ENCODE results near the gene LRIT2. TPM values are rescaled to one million over a fixed set of nuclear protein-coding genes. Genes with fewer than 3 reads are reported as not detected.

LRIT2 gene
- total RNA-seq, 1 experiment from 2014 or later: not detected

GRCh38 chr10:84193846-84194423, 31.4 kb downstream of the LRIT2 start:
- Mint-ChIP-seq H3K9me3 (ENCODE audit: unreplicated experiment) (no peaks in the 10 kb centered on the region), H3K27me3 (ENCODE audit: insufficient read depth, unreplicated experiment) (peaks cover 35% of the 10 kb centered on the region), H3K4me1 (ENCODE audit: insufficient read depth, unreplicated experiment) (peaks cover 7% of the 10 kb centered on the region), H3K36me3 (ENCODE audit: insufficient read depth, unreplicated experiment) (no peaks in the 10 kb centered on the region), H3K4me3 (ENCODE audit: unreplicated experiment) (no peak overlapping the region), H3K27ac (ENCODE audit: low read depth, unreplicated experiment) (no peak overlapping the region)
- no TSS peak for BruUV-seq (replicated peaks)
- ChIA-PET CTCF (interaction anchor here (1.2 to 4.8 kb wide), 2 partner anchors 10 to 33 kb away, joined by 3 to 58 read pairs; no protein-coding TSS in a partner anchor), POLR2A (interaction anchor here (1.1 kb wide), 1 partner anchor 53 kb away, joined by 3 read pairs; no protein-coding TSS in a partner anchor)
- no peak for TF ChIP-seq CTCF (IDR thresholded peaks at IDR 0.05; ENCODE audit: unreplicated experiment)
- DNase-seq (ENCODE audit: unreplicated experiment): no peak
- intact Hi-C loops (cut with micrococcal nuclease): no loop called here

GRCh38 chr10:84193327-84193726, 32.0 kb downstream of the LRIT2 start:
- Mint-ChIP-seq H3K4me1 (ENCODE audit: insufficient read depth, unreplicated experiment) (peaks cover 7% of the 10 kb centered on the region), H3K27me3 (ENCODE audit: insufficient read depth, unreplicated experiment) (peaks cover 29% of the 10 kb centered on the region), H3K36me3 (ENCODE audit: insufficient read depth, unreplicated experiment) (no peaks in the 10 kb centered on the region), H3K9me3 (ENCODE audit: unreplicated experiment) (no peaks in the 10 kb centered on the region), H3K4me3 (ENCODE audit: unreplicated experiment) (no peak overlapping the region), H3K27ac (ENCODE audit: low read depth, unreplicated experiment) (no peak overlapping the region)
- TF ChIP-seq CTCF (IDR thresholded peaks at IDR 0.05; ENCODE audit: unreplicated experiment): no peak
- intact Hi-C loops (cut with micrococcal nuclease): no loop called here
- ChIA-PET CTCF (interaction anchor here (1.2 to 4.8 kb wide), 2 partner anchors 10 to 32 kb away, joined by 3 to 58 read pairs; no protein-coding TSS in a partner anchor), POLR2A (interaction anchor here (1.1 kb wide), 1 partner anchor 52 kb away, joined by 3 read pairs; no protein-coding TSS in a partner anchor)
- BruUV-seq (replicated peaks): no TSS peak
- no peak for DNase-seq (ENCODE audit: unreplicated experiment)

- Mint-ChIP-seq H3K4me3 (ENCODE audit: unreplicated experiment) (no peak overlapping the region), H3K27me3 (ENCODE audit: insufficient read depth, unreplicated experiment) (peaks cover 7% of the 10 kb centered on the region), H3K4me1 (ENCODE audit: insufficient read depth, unreplicated experiment) (peaks cover 7% of the 10 kb centered on the region), H3K9me3 (ENCODE audit: unreplicated experiment) (no peaks in the 10 kb centered on the region), H3K36me3 (ENCODE audit: insufficient read depth, unreplicated experiment) (no peaks in the 10 kb centered on the region), H3K27ac (ENCODE audit: low read depth, unreplicated experiment) (no peak overlapping the region)
- CTCF ChIA-PET: interaction anchor here (0.5 to 4.8 kb wide), 7 partner anchors 10 to 184 kb away, joined by 3 to 58 read pairs (median 4); no protein-coding TSS in a partner anchor
- DNase-seq (ENCODE audit: unreplicated experiment): no peak
- no TSS peak for BruUV-seq (replicated peaks)
- POLR2A ChIA-PET: interaction anchor here (2.0 kb wide), 1 partner anchor 52 kb away, joined by 7 read pairs; the partner anchor contains the start of gene GHITM
- TF ChIP-seq CTCF (IDR thresholded peaks at IDR 0.05; ENCODE audit: unreplicated experiment): no peak
- intact Hi-C loops (cut with micrococcal nuclease): no loop called here
Observed at GRCh38 chr10:84191106-84191505, 34.2 kb downstream of the LRIT2 start.

- H3K36me3 Mint-ChIP-seq (ENCODE audit: insufficient read depth, unreplicated experiment): no peaks in the 10 kb centered on the region
- peaks cover 2% of the 10 kb centered on the region for H3K27me3 Mint-ChIP-seq (ENCODE audit: insufficient read depth, unreplicated experiment)
- DNase-seq (ENCODE audit: unreplicated experiment): no peak
- no peak overlapping the region for H3K4me3 Mint-ChIP-seq (ENCODE audit: unreplicated experiment)
- H3K9me3 Mint-ChIP-seq (ENCODE audit: unreplicated experiment): no peaks in the 10 kb centered on the region
- H3K27ac Mint-ChIP-seq (ENCODE audit: low read depth, unreplicated experiment): no peak overlapping the region
- CTCF ChIA-PET: interaction anchor here (1.1 to 4.8 kb wide), 2 partner anchors 13 to 17 kb away, joined by 5 to 58 read pairs; no protein-coding TSS in a partner anchor
- POLR2A ChIA-PET: interaction anchor here (2.0 kb wide), 1 partner anchor 51 kb away, joined by 7 read pairs; the partner anchor contains the start of gene GHITM
- no TSS peak for BruUV-seq (replicated peaks)
- intact Hi-C loops (cut with micrococcal nuclease): no loop called here
- peaks cover 7% of the 10 kb centered on the region for H3K4me1 Mint-ChIP-seq (ENCODE audit: insufficient read depth, unreplicated experiment)
- no peak for TF ChIP-seq CTCF (IDR thresholded peaks at IDR 0.05; ENCODE audit: unreplicated experiment)
Observed at GRCh38 chr10:84190621-84191020, 34.7 kb downstream of the LRIT2 start.

Measured in MCF 10A (cell line).